ENCODE data around the gene TAF1C.
"Not testable (repeated sequence)": the region's sequence is repeated elsewhere in the genome, so short reads cannot be mapped to it uniquely, and the experiment has no call there.

Gene TAF1C

DNA sequence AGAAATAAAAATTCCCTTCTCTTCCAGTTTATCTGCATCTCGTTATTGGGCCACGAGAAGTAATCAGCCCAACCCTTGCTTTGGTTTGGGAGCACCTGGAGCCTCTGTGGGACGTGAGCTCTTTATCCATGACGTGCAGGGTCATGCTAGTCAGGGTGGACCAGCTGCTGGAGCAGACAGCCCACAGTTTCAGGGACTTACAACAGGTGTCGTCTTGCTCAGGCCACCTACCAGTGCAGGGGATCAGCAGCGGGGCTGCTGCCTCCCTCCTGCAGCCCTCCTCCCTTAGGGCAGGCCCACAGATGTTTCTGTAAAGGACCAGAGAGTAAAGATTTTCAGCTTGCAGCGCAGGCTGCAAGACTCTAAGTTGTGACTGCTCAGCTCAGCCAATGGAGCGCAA, 21.0 kb upstream of the TAF1C start:
- Histone ChIP-seq H3K4me1 (ENCODE audit: control insufficient read depth, low read depth, low read length) (no peaks in the 10 kb centered on the region), H3K9ac (ENCODE audit: low read length) (no peak overlapping the region), H3K4me3 (ENCODE audit: low read length) (no peak overlapping the region), H3K27ac (ENCODE audit: low read length) (no peak overlapping the region), H3K27me3 (ENCODE audit: control insufficient read depth, insufficient read depth, low read length) (no peaks in the 10 kb centered on the region), H3K9me3 (ENCODE audit: control insufficient read depth, low read depth, low read length) (no peaks in the 10 kb centered on the region), H3K36me3 (ENCODE audit: control insufficient read depth, low read depth, low read length) (no peaks in the 10 kb centered on the region)

DNA sequence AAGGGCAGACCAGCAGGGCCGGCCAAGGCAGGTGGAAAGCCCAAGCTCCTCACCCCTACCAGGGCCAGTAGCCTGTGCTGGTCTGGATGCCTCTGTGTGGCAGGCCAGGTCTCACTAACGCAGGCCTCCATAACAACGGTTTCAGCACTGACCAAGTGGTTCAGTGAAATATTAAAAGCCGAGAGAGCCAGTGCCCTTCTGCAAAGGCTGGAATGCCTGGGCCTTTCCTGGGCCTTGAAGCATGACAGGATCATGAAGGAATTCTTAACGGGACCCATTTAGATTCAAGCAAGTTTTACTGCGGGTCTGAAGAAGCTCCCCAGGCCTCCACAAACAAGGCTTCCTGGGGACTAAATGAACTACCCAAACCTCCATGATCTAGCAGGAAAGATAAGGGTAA, 20.4 kb upstream of the TAF1C start:
- no peaks in the 10 kb centered on the region for H3K27me3 ChIP-seq (ENCODE audit: control insufficient read depth, insufficient read depth, low read length)
- H3K9ac ChIP-seq (ENCODE audit: low read length) = no peak overlapping the region
- H3K9me3 ChIP-seq (ENCODE audit: control insufficient read depth, low read depth, low read length) = no peaks in the 10 kb centered on the region
- no peaks in the 10 kb centered on the region for H3K4me1 ChIP-seq (ENCODE audit: control insufficient read depth, low read depth, low read length)
- no peaks in the 10 kb centered on the region for H3K36me3 ChIP-seq (ENCODE audit: control insufficient read depth, low read depth, low read length)
- no peak overlapping the region for H3K27ac ChIP-seq (ENCODE audit: low read length)
- no peak overlapping the region for H3K4me3 ChIP-seq (ENCODE audit: low read length)

DNA sequence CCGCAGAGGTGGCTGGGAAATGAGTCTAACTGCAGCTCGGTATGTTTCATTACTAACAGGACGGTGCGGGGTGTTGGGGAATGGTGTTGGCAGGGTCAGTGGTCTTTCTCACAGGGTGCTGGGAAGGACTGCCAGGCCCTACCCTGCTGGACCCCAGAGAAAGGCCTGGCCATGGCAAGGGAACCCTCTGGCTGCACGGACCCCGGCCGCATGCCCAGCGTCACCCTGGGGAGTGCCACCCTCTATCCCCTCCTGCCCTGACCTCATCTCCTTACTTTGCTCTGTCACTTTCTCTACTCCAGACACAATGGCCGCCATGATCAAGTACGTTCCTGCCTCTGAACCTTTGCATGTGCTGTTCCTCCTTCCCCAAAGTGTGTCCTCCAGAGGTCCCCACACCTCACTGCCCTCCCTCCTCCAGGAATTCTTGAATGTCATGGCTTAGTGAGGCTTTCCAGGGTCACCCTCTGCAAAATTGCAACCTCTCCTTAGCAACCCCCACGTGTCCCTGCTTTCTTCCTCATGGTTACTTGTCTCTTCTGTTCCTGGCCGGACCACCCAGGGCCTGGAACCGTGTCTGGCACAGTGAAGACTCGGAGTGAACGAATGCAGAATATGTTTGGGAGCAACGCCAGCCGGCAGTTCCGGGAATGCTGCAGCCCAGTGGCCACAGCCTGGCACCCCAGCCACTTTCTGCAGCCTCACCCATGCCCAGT, 19.3 kb upstream of the TAF1C start:
- Histone ChIP-seq H3K9me3 (ENCODE audit: control insufficient read depth, low read depth, low read length) (no peaks in the 10 kb centered on the region), H3K9ac (ENCODE audit: low read length) (no peak overlapping the region), H3K27me3 (ENCODE audit: control insufficient read depth, insufficient read depth, low read length) (no peaks in the 10 kb centered on the region), H3K27ac (ENCODE audit: low read length) (no peak overlapping the region), H3K4me1 (ENCODE audit: control insufficient read depth, low read depth, low read length) (no peaks in the 10 kb centered on the region), H3K4me3 (ENCODE audit: low read length) (no peak overlapping the region), H3K36me3 (ENCODE audit: control insufficient read depth, low read depth, low read length) (no peaks in the 10 kb centered on the region)

DNA sequence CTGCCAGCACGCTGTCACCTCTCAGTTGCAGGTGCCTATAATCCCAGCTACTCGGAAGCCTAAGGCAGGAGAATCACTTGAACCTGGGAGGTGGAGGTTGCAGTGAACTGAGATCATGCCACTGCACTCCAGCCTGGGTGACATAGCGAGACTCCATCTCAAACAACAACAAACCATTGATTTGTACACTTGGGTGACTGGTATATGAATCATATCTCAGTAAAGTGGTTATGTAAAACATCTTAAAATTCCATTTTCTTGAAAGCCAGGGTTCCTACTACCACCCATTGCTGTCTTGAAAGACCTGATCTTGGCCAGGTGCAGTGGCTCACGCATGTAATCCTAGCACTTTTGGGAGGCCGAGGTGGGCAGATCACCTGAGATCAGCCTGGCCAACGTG, 18.3 kb upstream of the TAF1C start:
- H3K27ac ChIP-seq (ENCODE audit: low read length); H3K4me1 ChIP-seq (ENCODE audit: control insufficient read depth, low read depth, low read length); H3K9me3 ChIP-seq (ENCODE audit: control insufficient read depth, low read depth, low read length); H3K4me3 ChIP-seq (ENCODE audit: low read length); H3K9ac ChIP-seq (ENCODE audit: low read length); H3K27me3 ChIP-seq (ENCODE audit: control insufficient read depth, insufficient read depth, low read length); H3K36me3 ChIP-seq (ENCODE audit: control insufficient read depth, low read depth, low read length): not testable (repeated sequence)

GRCh38 chr16:84204551-84204950, 17.7 kb upstream of the TAF1C start:
- H3K9me3 ChIP-seq (ENCODE audit: control insufficient read depth, low read depth, low read length); H3K4me3 ChIP-seq (ENCODE audit: low read length); H3K9ac ChIP-seq (ENCODE audit: low read length); H3K27ac ChIP-seq (ENCODE audit: low read length); H3K27me3 ChIP-seq (ENCODE audit: control insufficient read depth, insufficient read depth, low read length); H3K36me3 ChIP-seq (ENCODE audit: control insufficient read depth, low read depth, low read length); H3K4me1 ChIP-seq (ENCODE audit: control insufficient read depth, low read depth, low read length): not testable (repeated sequence)

DNA sequence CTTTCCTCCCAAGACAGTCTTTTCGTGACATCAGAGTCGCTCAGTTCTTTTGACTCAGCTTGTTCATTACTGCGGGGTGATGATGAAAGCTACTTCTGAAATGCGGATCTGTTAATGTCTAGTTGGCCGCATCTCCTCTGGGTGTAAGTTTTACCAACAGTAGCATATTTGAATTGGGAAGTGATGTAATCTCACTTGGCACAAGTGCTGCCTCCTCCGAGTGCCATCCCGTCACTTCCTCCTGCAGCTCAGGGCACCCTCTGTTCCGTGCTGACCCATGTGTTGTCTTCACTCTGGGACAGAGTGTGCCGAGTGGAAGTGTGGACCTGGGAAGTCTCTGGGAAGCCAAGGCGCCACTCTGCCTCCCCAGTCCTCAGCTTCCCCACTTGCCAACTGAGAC, 13.0 kb upstream of the TAF1C start:
- Histone ChIP-seq H3K9me3 (ENCODE audit: control insufficient read depth, low read depth, low read length) (no peaks in the 10 kb centered on the region), H3K27ac (ENCODE audit: low read length) (no peak overlapping the region), H3K4me3 (ENCODE audit: low read length) (no peak overlapping the region), H3K9ac (ENCODE audit: low read length) (no peak overlapping the region), H3K27me3 (ENCODE audit: control insufficient read depth, insufficient read depth, low read length) (no peaks in the 10 kb centered on the region), H3K36me3 (ENCODE audit: control insufficient read depth, low read depth, low read length) (no peaks in the 10 kb centered on the region), H3K4me1 (ENCODE audit: control insufficient read depth, low read depth, low read length) (peaks cover 5% of the 10 kb centered on the region)

GRCh38 chr16:84199097-84199496, 12.2 kb upstream of the TAF1C start:
- H3K4me1 ChIP-seq (ENCODE audit: control insufficient read depth, low read depth, low read length) = peaks cover 5% of the 10 kb centered on the region
- H3K9ac ChIP-seq (ENCODE audit: low read length) = no peak overlapping the region
- H3K27me3 ChIP-seq (ENCODE audit: control insufficient read depth, insufficient read depth, low read length) = no peaks in the 10 kb centered on the region
- H3K27ac ChIP-seq (ENCODE audit: low read length) = no peak overlapping the region
- no peak overlapping the region for H3K4me3 ChIP-seq (ENCODE audit: low read length)
- no peaks in the 10 kb centered on the region for H3K36me3 ChIP-seq (ENCODE audit: control insufficient read depth, low read depth, low read length)
- no peaks in the 10 kb centered on the region for H3K9me3 ChIP-seq (ENCODE audit: control insufficient read depth, low read depth, low read length)

GRCh38 chr16:84198401-84198800, 11.5 kb upstream of the TAF1C start:
- H3K9ac ChIP-seq (ENCODE audit: low read length) = no peak overlapping the region
- no peaks in the 10 kb centered on the region for H3K9me3 ChIP-seq (ENCODE audit: control insufficient read depth, low read depth, low read length)
- H3K27me3 ChIP-seq (ENCODE audit: control insufficient read depth, insufficient read depth, low read length) = no peaks in the 10 kb centered on the region
- peaks cover 5% of the 10 kb centered on the region for H3K4me1 ChIP-seq (ENCODE audit: control insufficient read depth, low read depth, low read length)
- no peak overlapping the region for H3K27ac ChIP-seq (ENCODE audit: low read length)
- no peak overlapping the region for H3K4me3 ChIP-seq (ENCODE audit: low read length)
- no peaks in the 10 kb centered on the region for H3K36me3 ChIP-seq (ENCODE audit: control insufficient read depth, low read depth, low read length)

- H3K4me3 ChIP-seq (ENCODE audit: low read length) = no peak overlapping the region
- H3K9me3 ChIP-seq (ENCODE audit: control insufficient read depth, low read depth, low read length) = no peaks in the 10 kb centered on the region
- no peaks in the 10 kb centered on the region for H3K27me3 ChIP-seq (ENCODE audit: control insufficient read depth, insufficient read depth, low read length)
- H3K36me3 ChIP-seq (ENCODE audit: control insufficient read depth, low read depth, low read length) = no peaks in the 10 kb centered on the region
- peaks cover 5% of the 10 kb centered on the region for H3K4me1 ChIP-seq (ENCODE audit: control insufficient read depth, low read depth, low read length)
- no peak overlapping the region for H3K27ac ChIP-seq (ENCODE audit: low read length)
- H3K9ac ChIP-seq (ENCODE audit: low read length) = no peak overlapping the region
Measured at GRCh38 chr16:84197466-84198128, 10.7 kb upstream of the TAF1C start.

DNA sequence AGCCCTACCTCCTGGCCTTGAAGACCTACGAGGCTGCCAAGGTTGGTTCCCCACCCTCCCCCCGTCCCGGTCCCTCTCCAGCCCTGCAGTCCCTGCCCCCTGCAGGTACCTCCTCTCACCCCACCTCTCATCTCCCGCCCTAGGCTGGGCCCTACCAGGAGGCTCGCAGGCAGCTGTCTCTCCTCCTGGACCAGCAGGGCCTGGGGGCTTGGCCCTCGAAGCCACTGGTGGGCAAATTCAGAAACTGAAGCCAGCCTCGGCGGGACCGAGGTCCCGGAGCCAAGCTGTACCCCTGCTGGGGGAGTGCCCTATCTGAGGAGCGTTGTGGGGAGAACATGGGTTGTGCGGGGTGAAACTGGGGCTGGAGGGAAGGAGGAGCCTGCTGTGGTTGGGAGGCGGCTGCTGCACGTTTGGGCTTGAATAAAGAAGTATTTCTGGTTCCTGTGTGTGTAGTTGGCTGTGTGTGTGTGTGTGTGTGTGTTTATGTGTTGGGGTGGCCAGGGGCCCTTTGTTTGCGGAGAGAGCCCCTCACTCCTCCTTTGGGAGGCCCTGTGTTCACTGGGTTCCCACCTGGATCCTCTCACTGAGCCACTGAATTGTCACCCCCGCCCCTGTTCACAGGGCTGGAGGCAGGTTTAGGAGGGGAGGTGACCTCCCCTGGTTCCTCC, 10.0 kb upstream of the TAF1C start:
- Histone ChIP-seq H3K9me3 (ENCODE audit: control insufficient read depth, low read depth, low read length) (no peaks in the 10 kb centered on the region), H3K27ac (ENCODE audit: low read length) (no peak overlapping the region), H3K4me3 (ENCODE audit: low read length) (no peak overlapping the region), H3K9ac (ENCODE audit: low read length) (no peak overlapping the region), H3K36me3 (ENCODE audit: control insufficient read depth, low read depth, low read length) (no peaks in the 10 kb centered on the region), H3K27me3 (ENCODE audit: control insufficient read depth, insufficient read depth, low read length) (no peaks in the 10 kb centered on the region), H3K4me1 (ENCODE audit: control insufficient read depth, low read depth, low read length) (peaks cover 5% of the 10 kb centered on the region)

GRCh38 chr16:84196101-84196500, 9.2 kb upstream of the TAF1C start:
- H3K4me1 ChIP-seq (ENCODE audit: control insufficient read depth, low read depth, low read length) = peaks cover 5% of the 10 kb centered on the region
- no peak overlapping the region for H3K27ac ChIP-seq (ENCODE audit: low read length)
- H3K27me3 ChIP-seq (ENCODE audit: control insufficient read depth, insufficient read depth, low read length) = no peaks in the 10 kb centered on the region
- H3K36me3 ChIP-seq (ENCODE audit: control insufficient read depth, low read depth, low read length) = no peaks in the 10 kb centered on the region
- no peak overlapping the region for H3K4me3 ChIP-seq (ENCODE audit: low read length)
- H3K9ac ChIP-seq (ENCODE audit: low read length) = no peak overlapping the region
- H3K9me3 ChIP-seq (ENCODE audit: control insufficient read depth, low read depth, low read length) = no peaks in the 10 kb centered on the region

Data from iPS-18a (cell line).